Hepatocyte (in vitro differentiated cells): Measurements from ENCODE around the gene PACRG. TPM values are rescaled to one million over a fixed set of nuclear protein-coding genes. Genes with fewer than 3 reads are reported as not detected.

Experiments used
- DNase-seq: peaks from one replicate; pipeline ENCODE4 v3.0.0-alpha.2; 2016; ENCODE audit warnings: low spot score
- H2AFZ ChIP-seq: fragments of 200-600 bp; sonication (generic); 2 replicates; pipeline ENCODE4 v1.6.0; 2016; ENCODE audit warnings: antibody characterized with exemption, mild to moderate bottlenecking
- H3K27ac ChIP-seq: fragments of 200-600 bp; sonication (generic); 2 replicates; pipeline ENCODE4 v1.5.1; 2016; ENCODE audit warnings: mild to moderate bottlenecking
- H3K27me3 ChIP-seq: fragments of 200-600 bp; sonication (generic); 2 replicates; pipeline ENCODE4 v1.6.1; 2016
- H3K36me3 ChIP-seq: fragments of 200-600 bp; sonication (generic); replicated peaks from 2 replicates; pipeline ENCODE4 v1.5.1; 2016; ENCODE audit warnings: low read depth; ENCODE audit not compliant: insufficient read depth
- H3K4me1 ChIP-seq: fragments of 200-600 bp; sonication (generic); 2 replicates; pipeline ENCODE4 v1.5.1; 2016; ENCODE audit warnings: mild to moderate bottlenecking, moderate library complexity; ENCODE audit not compliant: insufficient read depth
- H3K4me2 ChIP-seq: fragments of 200-600 bp; sonication (generic); 2 replicates; pipeline ENCODE4 v1.6.0; 2016
- H3K4me3 ChIP-seq: fragments of 200-600 bp; sonication (generic); 2 replicates; pipeline ENCODE4 v1.5.1; 2016; ENCODE audit warnings: mild to moderate bottlenecking
- H3K79me2 ChIP-seq: fragments of 200-600 bp; sonication (generic); 2 replicates; pipeline ENCODE4 v1.6.0; 2017; ENCODE audit warnings: mild to moderate bottlenecking
- H3K9me2 ChIP-seq: fragments of 200-600 bp; sonication (generic); replicated peaks from 2 replicates; pipeline ENCODE4 v1.6.0; 2017; ENCODE audit warnings: mild to moderate bottlenecking; ENCODE audit not compliant: insufficient read depth
- H3K9me3 ChIP-seq: fragments of 200-600 bp; sonication (generic); 2 replicates; pipeline ENCODE4 v1.5.1; 2016; ENCODE audit warnings: low read depth, mild to moderate bottlenecking
- H4K20me1 ChIP-seq: fragments of 200-600 bp; sonication (generic); 2 replicates; pipeline ENCODE4 v1.6.0; 2016; ENCODE audit warnings: mild to moderate bottlenecking; ENCODE audit not compliant: insufficient read depth, poor library complexity, severe bottlenecking
- CTCF ChIP-seq: fragments of 200-600 bp; sonication (generic); IDR thresholded peaks from 2 replicates; pipeline ENCODE4 v1.5.1; 2016; ENCODE audit warnings: antibody characterized with exemption, mild to moderate bottlenecking; ENCODE audit not compliant: poor library complexity
- EZH2 ChIP-seq: fragments of 200-600 bp; sonication (generic); IDR thresholded peaks from 2 replicates; pipeline ENCODE4 v1.6.1; 2016; ENCODE audit warnings: antibody characterized with exemption, mild to moderate bottlenecking, borderline replicate concordance
- EZH2phosphoT487 ChIP-seq: fragments of 200-600 bp; sonication (generic); IDR thresholded peaks from one replicate; pipeline ENCODE4 v1.6.1; 2018; ENCODE audit warnings: antibody characterized with exemption, mild to moderate bottlenecking, low read depth, moderate library complexity; ENCODE audit not compliant: unreplicated experiment, severe bottlenecking
- WGBS: methylation state at CpG from one replicate; pipeline ENCODE4 v1.1.6; 2016; ENCODE audit warnings: low lambda C conversion rate; ENCODE audit errors: missing lambda C conversion rate; 5-methylcytosine and 5-hydroxymethylcytosine counted together
- polyA plus RNA-seq: library from polyadenylated mRNA; unstranded; fragments of >200 nt; fragmentation: Nextera tagmentation; extraction: Ambion mirVana; gene quantifications from 2 replicates; pipeline ENCODE4 v1.2.1, GENCODE V29; 2016
- total RNA-seq: library from RNA; depleted of rRNA; stranded (reverse); fragments of >200 nt; gene quantifications from 2 replicates; pipeline ENCODE4 v1.2.3, GENCODE V29; 2014

PACRG gene
- total and polyA plus RNA-seq, 2 experiments from 2014 or later = 0.91 to 2.6 TPM

- no peaks in the 10 kb centered on the region for H3K9me2 ChIP-seq
- H3K9me3 ChIP-seq = no peaks in the 10 kb centered on the region
- no peaks in the 10 kb centered on the region for H3K36me3 ChIP-seq
- H3K4me3 ChIP-seq = no peak overlapping the region
- H3K27ac ChIP-seq = no peak overlapping the region
- H2AFZ ChIP-seq = no peak overlapping the region
- TF ChIP-seq EZH2 = no peak
- no peak for TF ChIP-seq CTCF
- no peak for TF ChIP-seq EZH2phosphoT487
- H4K20me1 ChIP-seq = no peaks in the 10 kb centered on the region
- H3K4me1 ChIP-seq = no peaks in the 10 kb centered on the region
- no peak overlapping the region for H3K4me2 ChIP-seq
- no peaks in the 10 kb centered on the region for H3K27me3 ChIP-seq
- DNase-seq = no peak
- H3K79me2 ChIP-seq = no peaks in the 10 kb centered on the region
Measured at GRCh38 chr6:162770136-162770535, 42.4 kb downstream of the PACRG start.

GRCh38 chr6:162770955-162771354, 43.2 kb downstream of the PACRG start:
- H3K4me1 ChIP-seq = no peaks in the 10 kb centered on the region
- no peaks in the 10 kb centered on the region for H3K79me2 ChIP-seq
- no peaks in the 10 kb centered on the region for H3K9me3 ChIP-seq
- no peak overlapping the region for H2AFZ ChIP-seq
- no peaks in the 10 kb centered on the region for H4K20me1 ChIP-seq
- no peak overlapping the region for H3K4me3 ChIP-seq
- TF ChIP-seq EZH2 = no peak
- TF ChIP-seq EZH2phosphoT487 = no peak
- TF ChIP-seq CTCF = no peak
- no peaks in the 10 kb centered on the region for H3K36me3 ChIP-seq
- H3K27me3 ChIP-seq = no peaks in the 10 kb centered on the region
- H3K9me2 ChIP-seq = no peaks in the 10 kb centered on the region
- no peak for DNase-seq
- WGBS = 86% methylated on average over 1 of the region's 1 CpG
- H3K4me2 ChIP-seq = no peak overlapping the region
- no peak overlapping the region for H3K27ac ChIP-seq

- no peak for DNase-seq
- H3K4me2 ChIP-seq = no peak overlapping the region
- H3K9me3 ChIP-seq = no peaks in the 10 kb centered on the region
- no peaks in the 10 kb centered on the region for H3K27me3 ChIP-seq
- no peaks in the 10 kb centered on the region for H3K9me2 ChIP-seq
- no peak overlapping the region for H3K27ac ChIP-seq
- no peaks in the 10 kb centered on the region for H3K4me1 ChIP-seq
- TF ChIP-seq EZH2phosphoT487 (no peak), CTCF (no peak), EZH2 (no peak)
- no peak overlapping the region for H2AFZ ChIP-seq
- no peaks in the 10 kb centered on the region for H3K79me2 ChIP-seq
- H3K4me3 ChIP-seq = no peak overlapping the region
- H4K20me1 ChIP-seq = no peaks in the 10 kb centered on the region
- H3K36me3 ChIP-seq = no peaks in the 10 kb centered on the region
Measured at GRCh38 chr6:162772466-162772865, 44.7 kb downstream of the PACRG start.

GRCh38 chr6:162773996-162774395, 46.2 kb downstream of the PACRG start:
- Histone ChIP-seq H3K4me2 (no peak overlapping the region), H3K27me3 (no peaks in the 10 kb centered on the region), H3K36me3 (no peaks in the 10 kb centered on the region), H3K9me2 (no peaks in the 10 kb centered on the region), H3K9me3 (no peaks in the 10 kb centered on the region), H3K79me2 (no peaks in the 10 kb centered on the region), H4K20me1 (no peaks in the 10 kb centered on the region), H3K4me1 (no peaks in the 10 kb centered on the region), H2AFZ (no peak overlapping the region), H3K27ac (no peak overlapping the region), H3K4me3 (no peak overlapping the region)
- 84% methylated on average over 3 of the region's 3 CpGs for WGBS
- no peak for TF ChIP-seq EZH2phosphoT487
- no peak for TF ChIP-seq CTCF
- no peak for TF ChIP-seq EZH2
- DNase-seq = no peak
